SH-SY5Y (cell line): Measurements from ENCODE around the gene OLFM2.

ENCODE experiments used
- GATA2 ChIP-seq: IDR thresholded peaks from 2 replicates; pipeline ENCODE4 v1.6.1; 2011; ENCODE audit warnings: mild to moderate bottlenecking, low read depth, low read length
- GATA3 ChIP-seq: IDR thresholded peaks from 2 replicates; pipeline ENCODE4 v1.6.1; 2011; ENCODE audit warnings: low read depth, mild to moderate bottlenecking, low read length, moderate library complexity

The OLFM2 gene

GRCh38 chr19:9917321-9917720 lies 19.0 kb downstream of the OLFM2 start:
- TF ChIP-seq GATA3 (peak; percentile 54; the same call in 1 of the 2 replicates), GATA2 (peak; percentile 91)

DNA sequence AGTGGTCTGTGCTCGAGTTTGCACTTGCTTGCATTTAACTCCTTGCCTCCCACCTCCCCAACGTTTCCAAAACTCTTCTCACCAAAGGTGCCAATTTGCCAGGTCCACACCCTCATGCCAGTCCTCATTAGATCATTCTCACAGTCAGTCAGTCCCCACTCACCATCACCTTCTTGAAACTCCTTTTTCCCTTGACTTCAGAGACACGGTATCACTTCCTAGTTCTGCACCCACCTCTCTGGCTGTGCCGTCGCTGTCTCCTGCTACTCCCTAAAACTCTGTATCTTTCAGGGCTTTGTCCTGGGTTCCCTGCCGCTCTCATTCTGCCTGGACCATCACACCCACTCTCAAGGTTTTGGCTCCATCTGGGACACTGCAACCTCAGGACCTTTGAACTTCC lies 19.6 kb downstream of the OLFM2 start:
- no peak for TF ChIP-seq GATA2
- no peak for TF ChIP-seq GATA3

- no peak for TF ChIP-seq GATA3
- TF ChIP-seq GATA2: no peak
Measured at GRCh38 chr19:9914315-9915207, 21.8 kb downstream of the OLFM2 start.

GRCh38 chr19:9914001-9914314 lies 22.4 kb downstream of the OLFM2 start:
- TF ChIP-seq GATA2 (no peak), GATA3 (no peak)

GRCh38 chr19:9913237-9914000 lies 22.9 kb downstream of the OLFM2 start:
- no peak for TF ChIP-seq GATA3
- no peak for TF ChIP-seq GATA2

DNA sequence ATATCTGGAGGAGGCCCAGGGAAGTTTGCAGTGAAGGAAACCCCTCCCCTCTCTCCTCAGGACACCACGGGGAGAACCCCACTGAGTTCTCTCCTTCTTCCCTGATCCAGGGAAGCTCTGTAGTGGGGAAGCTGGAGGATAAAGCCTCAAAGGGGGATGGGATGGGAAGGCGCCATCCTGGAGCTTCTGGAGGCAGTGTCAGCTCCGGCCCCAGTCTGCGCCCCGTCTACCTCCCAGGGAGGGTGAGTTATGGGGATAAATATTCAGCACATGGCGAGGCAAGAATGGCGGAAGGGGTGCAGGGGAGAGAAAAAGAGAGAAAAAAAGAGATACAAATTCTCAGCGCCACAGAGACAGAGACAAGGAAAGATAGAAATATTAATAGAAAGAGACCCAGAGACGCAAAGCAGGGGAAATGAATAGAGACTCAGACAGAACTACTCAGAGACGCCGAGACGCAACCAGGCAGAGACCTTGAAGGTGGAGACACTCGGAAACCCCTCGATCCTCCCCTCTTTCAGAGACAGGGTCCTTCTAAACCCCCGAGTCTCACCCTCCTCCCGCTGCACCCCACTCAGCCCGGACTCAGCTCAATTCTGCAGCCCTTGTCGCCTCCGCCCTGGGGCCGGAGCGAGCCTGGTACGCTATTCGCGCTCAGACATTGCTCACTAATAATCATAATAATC lies 23.6 kb downstream of the OLFM2 start:
- no peak for TF ChIP-seq GATA3

GRCh38 chr19:9911524-9912185 lies 24.7 kb downstream of the OLFM2 start:
- TF ChIP-seq GATA2: no peak
- TF ChIP-seq GATA3: no peak

DNA sequence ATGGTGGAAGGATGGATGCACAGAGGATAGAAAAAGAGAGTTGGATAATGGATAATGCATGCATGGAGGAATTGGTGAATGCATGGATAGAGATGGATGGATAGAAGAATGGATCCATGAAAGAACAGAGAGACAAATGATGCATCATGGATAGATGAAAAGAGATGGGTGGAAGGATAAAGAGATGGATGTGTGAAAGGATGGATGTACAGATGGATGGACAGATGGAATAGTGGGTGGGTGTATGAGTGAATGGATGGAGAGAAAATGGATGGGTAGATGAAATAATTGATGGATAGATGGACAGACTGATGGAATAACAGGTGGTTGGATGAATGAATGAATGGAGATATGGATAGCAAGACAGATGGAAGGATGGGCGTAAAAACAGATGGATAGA lies 25.7 kb downstream of the OLFM2 start:
- TF ChIP-seq GATA2 (no peak), GATA3 (no peak)

DNA sequence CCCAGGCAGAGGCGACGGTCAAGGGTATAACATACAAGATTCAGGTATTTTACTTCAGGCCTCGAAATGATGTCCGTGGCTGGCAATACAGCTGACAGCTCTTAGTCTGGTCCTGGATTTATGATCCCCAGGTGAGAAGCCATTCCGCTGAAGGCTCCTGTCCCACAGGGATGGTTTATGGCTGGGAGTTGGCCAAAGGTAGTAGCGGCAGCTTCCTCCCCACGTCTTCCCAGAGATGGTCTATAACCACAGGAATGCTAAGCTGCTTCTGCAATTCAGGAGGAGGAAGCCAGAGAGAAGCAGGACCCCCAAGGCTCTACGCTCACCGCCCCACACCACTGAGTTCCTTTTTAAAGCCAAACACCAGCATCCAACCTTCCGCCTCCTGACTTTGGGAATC lies 27.1 kb downstream of the OLFM2 start:
- TF ChIP-seq GATA2 (no peak), GATA3 (no peak)

- TF ChIP-seq GATA2 (no peak), GATA3 (no peak)
Measured at GRCh38 chr19:9906475-9907087, 29.7 kb downstream of the OLFM2 start.

DNA sequence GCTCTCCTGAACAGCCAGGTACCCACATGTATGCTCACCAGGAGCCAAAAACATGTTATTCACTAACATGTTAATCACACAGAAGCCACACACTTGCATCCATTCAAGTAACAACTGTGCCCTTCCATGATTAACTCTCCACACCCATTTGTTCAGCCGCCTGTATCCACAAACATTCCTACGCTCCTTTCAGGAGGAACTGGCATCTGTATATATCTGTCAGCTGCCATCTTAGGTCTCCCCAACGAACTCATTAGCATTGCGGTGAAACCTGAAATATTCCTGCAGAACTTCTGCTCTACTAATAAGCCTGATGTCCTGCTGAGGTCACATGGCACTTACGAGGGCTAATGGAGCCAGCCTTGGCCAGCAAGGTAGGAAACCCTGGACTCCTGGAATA lies 33.0 kb downstream of the OLFM2 start:
- TF ChIP-seq GATA2 (no peak), GATA3 (no peak)

GRCh38 chr19:9901642-9902041 lies 34.7 kb downstream of the OLFM2 start:
- TF ChIP-seq GATA3: no peak
- TF ChIP-seq GATA2: no peak

DNA sequence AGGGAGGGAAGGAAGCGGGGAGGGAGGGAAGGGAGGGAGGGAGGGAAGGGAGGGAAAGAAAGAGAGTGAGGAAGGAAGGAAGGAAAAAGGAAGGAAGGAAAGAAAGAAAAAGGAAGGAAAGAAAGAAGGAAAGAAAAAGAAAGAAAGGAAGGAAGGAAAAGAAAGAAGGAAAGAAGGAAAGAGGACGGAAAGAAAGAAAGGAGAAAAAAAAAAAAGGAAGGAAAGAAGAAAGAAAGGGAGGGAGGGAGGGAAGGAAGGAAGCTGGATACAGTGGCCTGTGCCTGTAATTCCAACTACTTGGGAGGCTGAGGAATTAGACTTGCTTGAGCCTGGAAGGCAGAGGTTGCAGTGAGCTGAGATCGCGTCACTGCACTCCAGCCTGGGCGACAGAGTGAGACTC lies 35.3 kb downstream of the OLFM2 start:
- TF ChIP-seq GATA3 (no peak), GATA2 (no peak)

DNA sequence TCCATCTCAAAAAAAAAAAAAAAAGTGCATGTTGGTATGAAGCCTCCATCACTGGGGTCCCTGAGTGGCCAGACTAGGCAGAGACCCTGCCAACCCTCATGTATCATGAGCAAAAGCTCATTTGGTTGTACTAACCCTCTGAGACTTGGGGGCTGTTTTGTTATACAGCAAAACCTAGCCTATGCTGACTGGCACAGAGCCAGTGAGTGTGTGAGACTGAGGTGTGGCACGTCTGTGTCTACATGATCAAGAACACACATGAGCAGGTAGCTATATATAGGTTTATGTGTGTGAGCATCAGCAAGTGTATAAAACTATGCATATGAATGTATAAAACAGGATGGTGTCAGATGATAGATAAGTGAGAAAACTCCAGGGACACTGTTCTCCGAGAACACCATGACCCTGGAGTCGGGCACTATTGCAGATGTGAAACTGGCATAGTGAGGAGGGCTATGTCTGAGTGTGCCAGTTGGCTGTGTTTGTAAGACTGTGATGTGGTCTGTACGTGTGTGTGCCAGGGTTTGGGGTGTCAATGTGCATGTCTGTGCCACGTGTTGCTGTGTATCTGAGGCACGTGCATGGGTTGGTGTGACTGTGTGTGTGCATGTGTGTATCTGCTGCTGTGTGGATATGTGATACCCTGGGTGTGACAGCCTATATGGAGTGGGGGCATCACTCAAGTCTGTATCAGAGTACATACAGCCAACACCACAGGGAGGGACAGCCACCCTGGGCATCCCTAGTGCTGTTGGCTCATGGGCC lies 44.5 kb downstream of the OLFM2 start:
- no peak for TF ChIP-seq GATA2
- no peak for TF ChIP-seq GATA3
